NCI-H2227 (cell line): ENCODE data around the gene AHNAK2.

Experiments used
- DNase-seq: peaks from one replicate; lab custom pipeline; 2025; ENCODE audit not compliant: unreplicated experiment; lab: John Stamatoyannopoulos, UW

AHNAK2 gene

DNA sequence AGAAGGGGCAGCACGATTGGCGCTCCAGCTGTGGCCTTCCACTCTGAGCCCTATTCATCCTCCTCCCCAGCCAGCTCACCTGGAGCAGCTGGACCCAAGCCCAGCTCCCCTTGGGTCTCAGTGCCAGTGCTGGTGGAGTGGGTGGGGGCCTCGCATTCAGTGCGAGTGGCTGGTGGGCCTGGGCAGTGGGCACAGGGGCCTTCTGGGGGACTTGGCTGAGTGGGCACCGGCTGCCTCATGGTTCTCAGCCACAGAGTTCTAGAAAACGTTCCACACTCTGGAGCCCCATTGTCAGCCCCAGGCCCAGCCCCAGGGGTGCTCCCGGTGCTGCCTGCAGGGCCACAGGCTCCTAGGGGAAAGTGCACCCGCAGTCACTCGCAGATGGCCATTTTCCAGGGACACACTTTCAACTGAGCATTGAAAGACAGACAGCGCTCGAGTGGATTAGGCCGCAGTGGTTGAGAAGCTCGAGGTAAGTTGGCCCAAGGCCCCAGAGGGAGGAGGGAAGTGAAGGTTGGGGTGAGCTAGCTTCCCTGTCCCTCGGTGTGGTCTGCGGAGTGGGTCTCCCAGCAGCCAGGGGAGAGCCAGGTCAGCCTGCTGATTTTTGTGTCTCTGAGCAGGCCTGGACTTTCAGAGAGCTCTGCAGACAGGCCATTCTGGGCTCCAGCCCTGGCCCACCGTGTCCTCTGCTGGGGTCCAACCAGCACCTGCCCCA, 11.2 kb upstream of the AHNAK2 start:
- DNase-seq = no peak

DNA sequence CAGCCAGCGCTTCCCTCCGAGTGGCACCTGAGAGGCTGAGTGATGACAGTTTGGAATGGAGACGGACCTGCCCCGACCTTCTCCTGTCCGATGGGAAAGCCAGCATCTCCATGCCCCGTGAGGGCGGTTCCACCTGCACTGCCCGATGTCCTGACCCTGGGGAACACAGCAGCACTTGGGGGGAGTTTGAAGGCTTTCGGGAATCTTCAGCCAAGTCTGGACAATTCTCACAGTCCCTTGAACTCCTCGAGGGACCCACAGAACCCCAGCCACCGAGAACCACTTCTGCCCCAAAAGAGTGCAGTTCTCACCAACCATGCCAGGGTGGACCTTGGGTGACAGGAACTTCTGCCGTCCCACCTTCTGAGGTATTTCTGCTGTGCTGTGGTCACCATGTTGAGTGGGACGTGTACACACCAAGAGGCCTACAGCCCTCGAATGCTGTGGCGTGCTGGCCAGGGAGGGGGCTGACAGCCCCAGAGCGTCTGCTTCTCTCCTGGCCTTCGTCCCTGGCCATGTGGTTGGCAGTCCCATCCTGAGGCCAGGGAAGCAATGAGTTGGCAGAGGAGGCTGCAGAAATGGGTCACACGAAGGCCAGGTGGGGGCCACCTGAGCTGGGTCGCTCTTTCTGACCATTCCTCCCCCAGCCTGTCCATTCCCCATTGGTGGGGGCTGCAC, 8.5 kb upstream of the AHNAK2 start:
- no peak for DNase-seq

DNA sequence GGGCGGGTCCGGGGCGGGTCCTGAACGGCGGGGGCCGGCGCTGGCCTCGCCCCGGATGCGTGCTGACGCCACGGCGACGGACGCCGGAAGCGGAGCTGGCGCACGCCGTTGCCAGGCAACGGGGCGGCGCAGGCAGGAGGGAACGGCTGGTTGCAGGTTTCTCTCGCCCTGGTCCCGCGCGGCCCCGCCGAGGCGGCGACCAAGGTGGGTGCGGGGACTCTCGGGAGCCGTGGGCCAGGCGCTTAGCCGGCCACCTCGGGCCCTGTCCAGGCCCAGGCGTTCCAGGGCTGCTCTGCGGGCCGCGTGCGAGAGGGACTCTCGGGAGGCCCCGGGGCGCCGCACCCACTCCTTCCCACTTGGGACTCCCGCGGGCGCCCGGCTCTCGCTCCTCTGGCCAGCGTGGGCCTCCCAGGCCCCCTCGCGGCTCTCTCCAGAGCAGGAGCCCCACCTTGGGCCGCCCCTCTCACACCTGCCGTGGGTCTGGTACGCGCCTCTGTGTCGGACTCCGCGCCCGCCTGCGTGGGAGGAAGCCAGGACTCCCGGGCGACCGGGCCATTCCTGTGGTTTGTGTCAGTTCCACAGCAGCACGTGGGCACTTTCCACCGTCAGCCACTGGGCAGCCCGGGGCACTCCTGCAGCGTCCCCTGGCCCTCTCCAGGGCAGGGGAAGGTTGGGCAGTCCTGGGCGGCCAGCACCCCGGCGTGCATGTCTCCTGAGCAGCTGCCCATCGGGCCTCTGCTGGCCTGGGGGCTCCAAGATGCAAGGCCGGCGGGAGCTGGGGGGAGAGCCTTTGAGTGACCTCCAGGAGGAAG, 7.7 kb upstream of the AHNAK2 start, which contains the start of gene CLBA1:
Gene CLBA1, plus strand, starts transcription at position 114 of the 812 bp plus-strand sequence. Its CDS starts 644 bp downstream, at position 758.
- DNase-seq = peak; percentile 95

- no peak for DNase-seq
Measured at GRCh38 chr14:104984056-104984894, 6.1 kb upstream of the AHNAK2 start.

- no peak for DNase-seq
Measured at GRCh38 chr14:104983231-104983721, 5.1 kb upstream of the AHNAK2 start.

- no peak for DNase-seq
Measured at GRCh38 chr14:104982548-104983230, 4.5 kb upstream of the AHNAK2 start.

DNA sequence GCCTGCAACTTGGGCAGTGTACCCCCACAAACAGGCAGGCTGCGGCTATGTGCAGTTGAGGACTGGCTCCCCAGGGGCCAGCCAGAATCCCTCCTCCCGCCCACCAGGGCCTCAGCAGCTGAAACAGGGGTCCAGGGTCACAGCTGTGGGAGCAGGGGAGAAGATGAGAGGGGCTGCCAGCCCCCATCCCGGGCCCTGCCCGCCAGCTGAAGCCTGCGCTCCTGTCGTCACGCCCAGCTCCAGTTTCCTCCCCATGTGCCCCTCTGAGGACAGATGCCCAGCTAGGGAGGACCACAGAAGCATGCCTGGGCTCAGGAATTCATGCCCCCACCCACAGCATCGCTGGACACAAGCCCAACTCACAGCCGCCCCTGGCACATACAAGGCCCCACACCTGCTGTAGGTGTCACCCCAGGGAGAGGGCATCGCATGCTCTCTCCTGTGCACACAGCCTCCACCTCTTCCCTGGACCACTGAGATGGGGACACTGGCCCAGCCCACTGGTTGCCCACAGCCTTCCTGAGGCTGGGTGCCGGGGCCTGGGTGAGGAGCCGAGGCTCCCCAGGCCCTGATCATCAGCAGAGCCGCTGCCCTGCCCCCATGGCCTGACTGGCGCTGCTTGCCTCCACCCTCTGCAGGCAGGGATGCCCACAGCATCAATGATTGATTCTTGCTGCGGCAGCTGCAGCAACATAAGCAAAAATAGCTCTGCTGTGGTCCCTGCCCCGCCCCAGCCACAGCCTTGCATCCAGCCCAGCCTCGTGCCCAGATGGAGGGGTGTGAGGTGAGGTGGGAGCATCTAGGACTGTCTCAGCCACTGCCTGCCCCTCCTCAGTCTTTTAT, 3.7 kb upstream of the AHNAK2 start:
- peak; percentile 33 for DNase-seq

- no peak for DNase-seq
Measured at GRCh38 chr14:104980611-104981531, 2.7 kb upstream of the AHNAK2 start.

DNA sequence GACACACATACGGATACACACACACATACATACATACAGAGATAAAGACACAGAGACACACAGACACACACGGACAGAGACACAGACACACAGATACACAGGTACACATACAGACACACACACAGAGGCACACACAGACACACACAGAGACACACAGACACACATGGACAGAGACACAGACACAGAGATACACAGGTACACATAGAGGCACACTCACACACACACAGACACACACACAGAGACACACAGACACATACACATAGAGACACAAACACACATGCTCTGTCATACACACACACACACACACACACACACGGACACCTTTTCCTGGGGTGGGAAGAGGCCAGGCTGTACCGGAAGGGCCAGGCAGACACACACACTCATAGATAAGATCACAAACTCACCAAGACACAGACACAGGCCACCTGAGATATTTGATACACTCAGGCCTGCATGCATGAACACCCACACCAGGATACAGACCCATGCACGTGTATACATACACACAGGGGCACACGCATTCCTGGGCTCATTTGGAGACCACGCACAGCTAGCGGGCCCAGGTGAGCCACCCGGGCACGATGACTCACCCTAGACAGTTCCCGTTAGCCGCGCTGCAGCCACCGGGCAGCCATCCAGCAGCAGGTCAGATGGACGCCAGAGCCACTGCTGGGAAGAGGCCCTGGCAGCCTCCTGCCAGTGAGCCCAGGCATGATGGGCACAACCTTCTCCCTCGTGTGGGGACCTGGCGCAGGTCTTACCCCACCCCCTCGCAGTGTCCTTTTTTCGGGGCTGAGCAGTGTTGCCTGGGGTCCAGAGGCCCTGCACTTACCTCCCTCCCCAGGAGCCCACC, 1.8 kb upstream of the AHNAK2 start:
- no peak for DNase-seq

- no peak for DNase-seq
Measured at GRCh38 chr14:104978746-104979691, 845 bp upstream of the AHNAK2 start.

DNA sequence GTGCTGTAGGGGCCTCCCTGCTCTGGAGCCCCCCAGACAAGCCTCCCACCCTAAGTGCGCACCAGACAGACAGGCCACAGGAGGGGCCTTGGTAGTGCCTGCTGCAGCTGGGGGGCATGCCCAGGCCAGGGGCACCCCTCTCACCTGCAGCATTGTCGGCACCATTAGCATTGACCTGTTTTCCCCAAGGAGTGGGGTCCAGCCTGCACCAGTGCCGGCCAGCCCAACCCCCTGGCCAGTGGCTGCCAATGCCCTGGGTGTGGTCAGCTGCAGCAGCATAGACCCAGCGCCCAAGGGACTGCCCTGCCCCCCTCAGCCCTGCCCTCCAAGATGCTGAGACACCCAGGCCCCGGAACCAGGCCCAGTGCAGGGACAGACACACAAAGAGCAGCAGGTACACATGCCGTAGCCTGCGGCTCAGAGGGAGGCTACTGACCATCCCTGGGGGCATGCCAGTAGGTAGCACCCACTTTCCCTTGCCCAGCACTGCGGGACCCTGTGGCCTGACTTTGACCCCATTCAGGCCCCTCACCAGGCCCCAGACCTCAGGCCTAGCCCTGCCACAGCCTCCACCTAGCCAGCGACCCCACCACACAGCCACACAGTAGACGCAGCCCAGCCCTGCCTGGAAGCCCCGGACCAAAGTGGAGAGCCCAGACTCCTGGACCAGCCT, 1.0 kb downstream of the AHNAK2 start:
- DNase-seq = no peak

DNA sequence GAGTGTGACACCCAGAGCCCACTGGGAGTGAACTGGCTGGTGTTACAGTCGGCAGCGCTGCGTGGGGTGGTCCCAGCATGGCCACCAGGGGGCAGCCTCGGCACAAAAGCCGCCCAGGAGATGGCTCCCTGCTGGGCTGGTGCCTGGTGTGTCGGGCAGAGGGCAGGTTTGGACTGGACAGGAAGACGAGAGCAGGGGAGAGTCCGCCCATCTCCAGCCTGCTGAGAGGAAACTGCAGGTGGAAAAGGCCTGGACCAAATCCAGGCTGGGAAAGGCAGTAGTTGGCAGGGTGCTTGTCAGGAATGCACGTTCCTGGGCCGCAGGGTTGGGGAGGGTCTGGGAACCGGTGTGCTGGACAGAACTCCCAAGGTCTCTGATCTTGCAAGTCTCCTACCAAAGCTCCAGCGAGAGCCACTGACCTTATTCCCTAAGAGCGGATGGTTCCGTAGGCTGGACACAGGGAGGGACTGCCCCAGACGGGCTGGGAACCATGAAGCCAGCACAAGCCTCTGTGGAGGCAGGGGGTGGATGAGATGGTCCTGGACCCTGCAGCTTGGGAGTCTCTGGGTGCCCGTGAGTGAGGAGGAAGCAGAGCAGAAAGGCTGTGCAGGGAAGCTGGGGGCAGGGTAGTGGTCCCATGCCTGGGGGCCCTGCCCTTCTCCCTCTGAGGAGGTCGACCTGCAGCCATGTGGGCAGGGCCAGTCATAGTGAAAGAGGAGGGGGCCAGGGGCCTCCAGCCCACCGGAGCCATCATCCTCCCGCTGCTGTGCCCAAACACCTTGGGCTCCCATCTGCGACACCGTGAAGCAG, 1.8 kb downstream of the AHNAK2 start:
- DNase-seq = peak; percentile 40

DNA sequence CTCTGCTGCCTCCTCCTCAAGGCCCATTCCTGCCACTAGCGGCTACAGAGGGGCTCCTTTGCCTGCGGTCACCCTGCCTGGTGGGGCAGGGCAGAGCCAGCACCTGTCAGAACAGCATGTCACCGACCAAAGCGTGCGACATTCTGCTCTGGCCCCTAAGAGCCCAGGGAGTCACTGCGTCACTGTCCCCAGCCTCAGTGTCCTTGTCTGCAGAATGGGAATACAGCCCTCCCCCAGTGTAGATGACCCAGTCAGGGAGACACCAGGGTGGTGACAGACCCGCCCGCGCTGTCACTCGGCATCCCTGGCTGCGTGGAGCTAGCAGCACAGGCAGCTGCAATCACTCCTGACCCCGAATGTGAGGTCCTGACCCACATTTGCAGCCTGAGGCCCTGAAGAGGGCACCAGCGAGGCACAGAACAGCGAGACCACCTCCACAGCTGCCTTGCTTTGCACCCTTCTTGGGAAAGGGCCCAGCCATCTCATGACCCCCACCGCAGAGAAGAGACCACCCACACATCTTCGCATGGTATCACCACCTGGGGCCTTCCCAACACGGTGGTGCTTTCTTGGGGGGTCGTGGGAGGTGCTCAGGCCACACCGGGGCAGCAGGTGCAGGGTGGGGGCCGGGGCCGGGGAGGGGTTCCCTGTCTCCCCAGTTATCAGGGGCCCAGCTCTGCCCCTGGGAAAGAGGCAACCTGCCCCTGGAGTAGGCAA, 2.5 kb downstream of the AHNAK2 start:
- no peak for DNase-seq
